B cell (primary cell): ENCODE measurements around the gene MILR1. TPM values are rescaled to one million over a fixed set of nuclear protein-coding genes. Genes with fewer than 3 reads are reported as not detected.

Experiments used
- ATAC-seq: fragments of 200-7000 bp; cut with Tn5 transposase; one replicate; pipeline ENCODE4 v1.10.0; 2021; ENCODE audit warnings: low read depth, mild to moderate bottlenecking, moderate number of reproducible peaks, moderate library complexity
- CTCF ChIA-PET: fragments of 350-600 bp; sonication (Branson Sonifier 250); formaldehyde crosslinking; loops from one replicate; lab custom pipeline; 2021; ENCODE audit warnings: antibody characterized with exemption, inconsistent platforms; lab: Charles Lee
- POLR2A ChIA-PET: fragments of 350-600 bp; sonication (Branson Sonifier 250); formaldehyde crosslinking; loops from one replicate; lab custom pipeline; 2021; ENCODE audit warnings: antibody characterized with exemption; lab: Charles Lee
- DNase-seq: peaks from one replicate; pipeline ENCODE4 v3.0.0; 2013
- H2AFZ ChIP-seq: 2 replicates; pipeline ENCODE4 v1.6.1; 2012; ENCODE audit warnings: mild to moderate bottlenecking, low read depth, low read length; ENCODE audit not compliant: insufficient read depth, poor library complexity, severe bottlenecking
- H3K27ac ChIP-seq, 2 donors: 1 replicate in 1 of 2; 2 replicates in 1 of 2; pipeline ENCODE4 v1.5.1; 2012 to 2013; ENCODE audit warnings: low read length in 2 of 2, mild to moderate bottlenecking in 2 of 2, moderate library complexity in 1 of 2
- H3K27me3 ChIP-seq, 4 experiments: fragments of 200-600 bp in 1 of 4; sonication (generic) in 1 of 4; replicated peaks in 1 of 4; 1 replicate in 2 of 4; 2 replicates in 2 of 4; pipeline versions ENCODE4 v1.6.1 to v1.7.0; 2013 to 2016; ENCODE audit warnings: low read length in 3 of 4, mild to moderate bottlenecking in 2 of 4, mixed read lengths in 1 of 4, moderate library complexity in 1 of 4; ENCODE audit not compliant: insufficient read depth in 4 of 4, control insufficient read depth in 3 of 4; ENCODE audit errors: control extremely low read depth in 1 of 4
- H3K36me3 ChIP-seq, 2 experiments: replicated peaks in 1 of 2; 1 replicate in 1 of 2; 2 replicates in 1 of 2; pipeline versions ENCODE4 v1.6.1 to v1.7.1; 2013; ENCODE audit warnings: low read length in 1 of 2; ENCODE audit not compliant: insufficient read depth in 2 of 2, control insufficient read depth in 1 of 2; ENCODE audit errors: control extremely low read depth in 1 of 2, extremely low read depth in 1 of 2
- H3K4me1 ChIP-seq, 2 donors: fragments of 200-600 bp in 1 of 2; sonication (generic) in 1 of 2; 1 replicate in 1 of 2; 2 replicates in 1 of 2; pipeline versions ENCODE4 v1.5.1 to v1.6.1; 2013 to 2017; ENCODE audit warnings: low read length in 2 of 2; ENCODE audit not compliant: control insufficient read depth in 2 of 2, insufficient read depth in 2 of 2
- H3K4me2 ChIP-seq: replicated peaks from 2 replicates; pipeline ENCODE3; 2012; ENCODE audit warnings: mild to moderate bottlenecking, low read depth, low read length; ENCODE audit not compliant: poor library complexity, severe bottlenecking
- H3K4me3 ChIP-seq, 5 experiments: fragments of 200-600 bp in 1 of 5; sonication (generic) in 1 of 5; 1 replicate in 3 of 5; 2 replicates in 2 of 5; pipeline versions ENCODE4 v1.5.1 to v1.7.0; 2011 to 2016; ENCODE audit warnings: low read length in 4 of 5, mild to moderate bottlenecking in 4 of 5, low read depth in 2 of 5, control low read depth in 1 of 5, moderate library complexity in 1 of 5; ENCODE audit not compliant: insufficient read depth in 1 of 5; ENCODE audit errors: control extremely low read depth in 1 of 5, extremely low read depth in 1 of 5
- H3K79me2 ChIP-seq: fragments of 200-600 bp; sonication (generic); one replicate; pipeline ENCODE4 v1.6.0; 2016; ENCODE audit warnings: low read length; ENCODE audit not compliant: control insufficient read depth, insufficient read depth
- H3K9ac ChIP-seq: fragments of 200-600 bp; sonication (generic); 2 replicates; pipeline ENCODE4 v1.6.1; 2017; ENCODE audit warnings: mild to moderate bottlenecking, low read length, moderate library complexity
- H3K9me3 ChIP-seq, 3 donors: one replicate each; pipeline versions ENCODE4 v1.6.1 to v1.7.1; 2013; ENCODE audit warnings: low read length in 2 of 3; ENCODE audit not compliant: control insufficient read depth in 2 of 3, insufficient read depth in 1 of 3; ENCODE audit errors: control extremely low read depth in 1 of 3
- H4K20me1 ChIP-seq: 2 replicates; pipeline ENCODE4 v1.6.0; 2012; ENCODE audit warnings: mild to moderate bottlenecking, low read length; ENCODE audit not compliant: insufficient read depth, control insufficient read depth, poor library complexity, severe bottlenecking
- H3K27ac Mint-ChIP-seq: one replicate; pipeline ENCODE4 v1.8.0; 2021; ENCODE audit warnings: mixed read lengths
- H3K27me3 Mint-ChIP-seq: one replicate; pipeline ENCODE4 v1.8.0; 2021; ENCODE audit warnings: mixed read lengths
- H3K4me1 Mint-ChIP-seq: one replicate; pipeline ENCODE4 v1.8.0; 2021; ENCODE audit warnings: mixed read lengths
- H3K4me3 Mint-ChIP-seq: one replicate; pipeline ENCODE4 v1.8.0; 2021; ENCODE audit warnings: mixed read lengths
- H3K9me3 Mint-ChIP-seq: one replicate; pipeline ENCODE4 v1.8.0; 2022; ENCODE audit warnings: mixed read lengths; ENCODE audit not compliant: insufficient read depth
- EZH2 ChIP-seq: IDR thresholded peaks from 2 replicates; pipeline ENCODE4 v1.6.1; 2012; ENCODE audit warnings: borderline replicate concordance, low read depth, mild to moderate bottlenecking, moderate library complexity, low read length; ENCODE audit not compliant: insufficient read depth, poor library complexity, severe bottlenecking
- WGBS: methylation state at CpG from one replicate; pipeline ENCODE4 v1.1.5; 2013; ENCODE audit warnings: missing lambda C conversion rate; ENCODE audit not compliant: insufficient coverage; 5-methylcytosine and 5-hydroxymethylcytosine counted together
- intact Hi-C: fragments of 100-400 bp; cut with micrococcal nuclease; formaldehyde crosslinking; loops from one replicate; pipeline ENCODE4 v1.10.0; 2022
- polyA plus RNA-seq: library from polyadenylated mRNA; depleted of rRNA; stranded (reverse); fragments of >200 nt; gene quantifications from 2 replicates; pipeline ENCODE4 v1.2.3, GENCODE V29; 2012
- total RNA-seq, 2 donors: library from RNA; stranded (reverse); fragments of 120-200 nt in 1 of 2; gene quantifications; 1 replicate in 1 of 2; 2 replicates in 1 of 2; pipeline versions ENCODE4 v1.2.3 to v1.2.4, GENCODE V29; 2013 to 2022
- TF ChIP-seq, protein P1 (sequence below): fragments of 200-600 bp; IDR thresholded peaks from one replicate; pipeline ENCODE4 v1.8.0; 2022; ENCODE audit warnings: antibody characterized with exemption, mild to moderate bottlenecking

The MILR1 gene
- total and polyA plus RNA-seq, 2 donors (not counting 1 experiment from before 2014, with no cell fraction given): 9.4 to 38.0 TPM

DNA sequence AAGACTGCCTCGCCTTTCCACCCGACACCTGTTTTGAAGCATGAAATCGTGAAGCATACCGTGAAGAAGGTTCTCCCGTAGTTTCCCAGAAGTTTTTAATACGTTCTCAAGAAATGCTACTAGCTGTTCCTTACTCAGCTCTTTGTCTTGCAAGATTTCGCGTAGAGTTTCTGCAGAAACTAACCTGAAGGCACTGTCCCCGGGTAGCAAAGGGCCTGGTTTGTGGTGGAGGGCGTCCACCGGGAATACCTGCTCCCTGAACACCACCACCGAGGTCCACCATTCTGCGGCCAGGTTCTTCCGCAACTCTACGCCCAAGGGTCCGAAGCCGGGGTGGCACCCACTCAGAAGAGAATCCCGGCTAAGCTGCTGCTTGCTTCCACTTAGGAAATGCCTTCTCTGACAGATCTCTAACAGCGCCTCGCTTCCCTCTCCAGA is 47.5 kb downstream of the MILR1 start:
- POLR2A ChIA-PET: interaction anchor here (0.6 to 4.6 kb wide), 7 partner anchors 10 to 736 kb away, joined by 3 to 97 read pairs (median 6); partner anchors contain the start of genes CEP95 and DDX5

More for the DNA sequence above, 47.5 kb downstream of the MILR1 start:
- H3K4me1 Mint-ChIP-seq: peaks cover 62% of the 10 kb centered on the region
- CTCF ChIA-PET: interaction anchor here (1.4 to 6.9 kb wide), 5 partner anchors 10 to 153 kb away, joined by 3 to 112 read pairs (median 8); partner anchors contain the start of genes CEP95, DDX5 and MILR1
- 2% methylated on average over 17 of the region's 20 CpGs for WGBS
- no peaks in the 10 kb centered on the region for H3K27me3 Mint-ChIP-seq
- Histone ChIP-seq H3K9me3 (no peaks in the 10 kb centered on the region), H2AFZ (peak overlapping the region; percentile 61), H4K20me1 (peaks cover 26% of the 10 kb centered on the region), H3K27ac (peak overlapping the region; percentile 76 to 82), H3K36me3 (peaks cover 4 to 36% of the 10 kb centered on the region in 2 experiments), H3K4me3 (peak overlapping the region; percentile 71 to 90 (median 74)), H3K27me3 (no peaks in the 10 kb centered on the region), H3K79me2 (peaks cover 44% of the 10 kb centered on the region), H3K4me2 (peak overlapping the region; percentile 80), H3K4me1 (peaks cover 29% of the 10 kb centered on the region in 2 donors), H3K9ac (peak overlapping the region; percentile 70)
- DNase-seq: no peak
- H3K27ac Mint-ChIP-seq: peak overlapping the region; percentile 98
- no peak for TF ChIP-seq EZH2
- TF ChIP-seq, protein P1, sequence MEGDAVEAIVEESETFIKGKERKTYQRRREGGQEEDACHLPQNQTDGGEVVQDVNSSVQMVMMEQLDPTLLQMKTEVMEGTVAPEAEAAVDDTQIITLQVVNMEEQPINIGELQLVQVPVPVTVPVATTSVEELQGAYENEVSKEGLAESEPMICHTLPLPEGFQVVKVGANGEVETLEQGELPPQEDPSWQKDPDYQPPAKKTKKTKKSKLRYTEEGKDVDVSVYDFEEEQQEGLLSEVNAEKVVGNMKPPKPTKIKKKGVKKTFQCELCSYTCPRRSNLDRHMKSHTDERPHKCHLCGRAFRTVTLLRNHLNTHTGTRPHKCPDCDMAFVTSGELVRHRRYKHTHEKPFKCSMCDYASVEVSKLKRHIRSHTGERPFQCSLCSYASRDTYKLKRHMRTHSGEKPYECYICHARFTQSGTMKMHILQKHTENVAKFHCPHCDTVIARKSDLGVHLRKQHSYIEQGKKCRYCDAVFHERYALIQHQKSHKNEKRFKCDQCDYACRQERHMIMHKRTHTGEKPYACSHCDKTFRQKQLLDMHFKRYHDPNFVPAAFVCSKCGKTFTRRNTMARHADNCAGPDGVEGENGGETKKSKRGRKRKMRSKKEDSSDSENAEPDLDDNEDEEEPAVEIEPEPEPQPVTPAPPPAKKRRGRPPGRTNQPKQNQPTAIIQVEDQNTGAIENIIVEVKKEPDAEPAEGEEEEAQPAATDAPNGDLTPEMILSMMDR: no peak
- H3K4me3 Mint-ChIP-seq: peak overlapping the region; percentile 99
- intact Hi-C loops: loop anchor here (1.0 to 5.0 kb wide), 6 partner anchors 76 to 564 kb away; partner anchors contain the start of genes CD79B, SMURF2 and TEX2
- ATAC-seq: no peak
- H3K9me3 Mint-ChIP-seq: no peaks in the 10 kb centered on the region
